K562 (cell line): ENCODE measurements around the gene SLC30A10. TPM values are rescaled to one million over a fixed set of nuclear protein-coding genes. Genes with fewer than 3 reads are reported as not detected.

Experiments
- ATAC-seq: fragments of 200-7000 bp; cut with Tn5 transposase; 3 replicates; pipeline ENCODE4 v1.9.1; 2020; ENCODE audit warnings: moderate library complexity
- BruUV-seq: library from RNA; stranded (reverse); fragments of 400-500 nt; replicated peaks from 2 replicates; lab custom pipeline; 2021; lab: Mats Ljungman, UMichigan
- CTCF ChIA-PET: fragments of 300-600 bp; formaldehyde crosslinking; extraction: SDS; loops from one replicate; lab custom pipeline; 2021; ENCODE audit warnings: low intra/inter-chr PET ratio; lab: Yijun Ruan, JAX
- POLR2A ChIA-PET: fragments of 300-600, 350-650 bp; sonication (Branson Sonifier 250); formaldehyde crosslinking; extraction: SDS; loops from one replicate; lab custom pipeline; 2021; ENCODE audit warnings: antibody characterized with exemption, inconsistent platforms; lab: Yijun Ruan, JAX
- DNase-seq, 4 experiments: peaks; one replicate each; pipeline versions ENCODE4 v3.0.0 to v3.0.0-alpha.2; 2011 to 2018; ENCODE audit warnings: low spot score in 3 of 4, mixed read lengths in 3 of 4; ENCODE audit errors: extremely low read depth in 1 of 4
- FAIRE-seq: peaks from 2 replicates; lab custom pipeline; 2011; peaks lifted over from hg19 to GRCh38; lab: Jason Lieb, UNC
- H2AFZ ChIP-seq: 2 replicates; pipeline ENCODE4 v1.6.0; 2011; ENCODE audit warnings: low read depth, low read length, control low read depth, inconsistent platforms
- H3K27ac ChIP-seq: fragments of 200-600 bp; 3 replicates; pipeline ENCODE4 v1.8.0; 2011; ENCODE audit warnings: low read depth, mild to moderate bottlenecking, control low read depth, inconsistent platforms, low read length, moderate library complexity, mixed read lengths; ENCODE audit errors: extremely low read depth
- H3K27me3 ChIP-seq, 2 experiments: fragments of 300-600 bp in 1 of 2; 2 replicates in 1 of 2; 3 replicates in 1 of 2; pipeline versions ENCODE4 v1.6.0 to v1.8.0; 2011; ENCODE audit warnings: inconsistent platforms in 2 of 2, low read length in 2 of 2, mild to moderate bottlenecking in 1 of 2, mixed read lengths in 1 of 2, moderate library complexity in 1 of 2; ENCODE audit not compliant: control insufficient read depth in 2 of 2, insufficient read depth in 2 of 2
- H3K36me3 ChIP-seq: fragments of 300-600 bp; 3 replicates; pipeline ENCODE4 v1.8.0; 2011; ENCODE audit warnings: mild to moderate bottlenecking, low read length, inconsistent platforms; ENCODE audit not compliant: control insufficient read depth, insufficient read depth
- H3K4me1 ChIP-seq, 2 experiments: fragments of 200-600 bp in 1 of 2; replicated peaks in 1 of 2; 2 replicates in 1 of 2; 3 replicates in 1 of 2; pipeline versions ENCODE4 v1.5.1 to v1.8.0; 2011; ENCODE audit warnings: inconsistent platforms in 2 of 2, low read length in 2 of 2, mild to moderate bottlenecking in 1 of 2, mixed read lengths in 1 of 2, moderate library complexity in 1 of 2; ENCODE audit not compliant: control insufficient read depth in 2 of 2, insufficient read depth in 2 of 2
- H3K4me2 ChIP-seq: 2 replicates; pipeline ENCODE4 v1.6.1; 2011; ENCODE audit warnings: low read length, control low read depth, inconsistent platforms, mixed read lengths; ENCODE audit not compliant: insufficient read depth
- H3K4me3 ChIP-seq: fragments of 200-600 bp; sonication (generic), shearing (Covaris generic); 2 replicates; pipeline ENCODE4 v1.5.1; 2016; ENCODE audit warnings: control low read depth, inconsistent platforms
- H3K79me2 ChIP-seq: fragments of 200-600 bp; 3 replicates; pipeline ENCODE4 v1.8.0; 2011; ENCODE audit warnings: low read length, inconsistent platforms; ENCODE audit not compliant: control insufficient read depth, insufficient read depth
- H3K9ac ChIP-seq, 2 experiments: 2 replicates each; pipeline versions ENCODE4 v1.6.0 to v1.6.1; 2011; ENCODE audit warnings: low read depth in 2 of 2, low read length in 2 of 2, control low read depth in 1 of 2, inconsistent platforms in 1 of 2, mild to moderate bottlenecking in 1 of 2, mixed read lengths in 1 of 2; ENCODE audit not compliant: insufficient read depth in 1 of 2
- H3K9me1 ChIP-seq: one replicate; pipeline ENCODE4 v1.6.0; 2011; ENCODE audit warnings: inconsistent platforms, mild to moderate bottlenecking, low read length, moderate library complexity; ENCODE audit not compliant: control insufficient read depth, insufficient read depth
- H3K9me3 ChIP-seq: replicated peaks from 2 replicates; pipeline ENCODE4 v1.5.1; 2011; ENCODE audit warnings: low read depth, low read length, inconsistent platforms; ENCODE audit not compliant: control insufficient read depth, insufficient read depth
- H4K20me1 ChIP-seq: replicated peaks from 2 replicates; pipeline ENCODE4 v1.6.1; 2011; ENCODE audit warnings: low read length, inconsistent platforms, mixed read lengths; ENCODE audit not compliant: control insufficient read depth, insufficient read depth
- MEIS2 ChIP-seq: fragments of 450-650 bp; IDR thresholded peaks from 2 replicates; pipeline ENCODE4 v1.6.1; 2014; ENCODE audit warnings: mild to moderate bottlenecking; ENCODE audit not compliant: partially characterized antibody
- TGIF2 ChIP-seq: sonication (generic); formaldehyde crosslinking; IDR thresholded peaks from 2 replicates; pipeline ENCODE4 v1.8.1; 2022; ENCODE audit warnings: mild to moderate bottlenecking, missing genetic modification reagents, moderate library complexity
- WGBS: fragments of 100-300 bp; shearing (Covaris generic); methylation state at CpG from one replicate; pipeline ENCODE4 v1.1.6; 2016; ENCODE audit warnings: low coverage, mixed read lengths; ENCODE audit not compliant: insufficient coverage; ENCODE audit errors: missing lambda C conversion rate; 5-methylcytosine and 5-hydroxymethylcytosine counted together
- in situ Hi-C: fragments of 300-500 bp; cut with MboI; formaldehyde crosslinking; loops from 4 replicates; pipeline ENCODE4 v1.15.0; 2018; ENCODE audit warnings: inconsistent platforms, mixed read lengths
- intact Hi-C: fragments of 100-400 bp; cut with micrococcal nuclease; formaldehyde crosslinking; loops from 2 replicates; pipeline ENCODE4 v1.14.2; 2022
- polyA plus RNA-seq, 8 experiments: library from polyadenylated mRNA; depleted of rRNA in 4 of 8; stranded (reverse) in 5 of 8; unstranded in 3 of 8; fragments of >200 nt; fragmentation: Nextera tagmentation in 2 of 8; fragmentation: Illumina TruSeq in 1 of 8; extraction: Ambion mirVana in 2 of 8; extraction: Trizol in 1 of 8; gene quantifications; 2 replicates each; pipeline versions ENCODE4 v1.2.1 to v1.2.3, GENCODE V29; 2011 to 2014; ENCODE audit warnings: inconsistent platforms in 1 of 8, missing spikeins in 1 of 8
- total RNA-seq, 7 experiments: library from RNA; depleted of rRNA in 6 of 7; stranded (reverse); fragments of >200 nt in 6 of 7; fragmentation: Illumina TruSeq in 2 of 7; extraction: Trizol in 2 of 7; gene quantifications; 2 replicates each; pipeline versions ENCODE4 v1.2.1 to v1.2.3, GENCODE V29; 2011 to 2021; ENCODE audit warnings: low replicate concordance in 1 of 7
- TF ChIP-seq, protein P1 (sequence below): fragments of 450-650 bp; formaldehyde crosslinking; IDR thresholded peaks from 2 replicates; pipeline ENCODE4 v1.4.0; 2020; ENCODE audit warnings: mild to moderate bottlenecking
- TF ChIP-seq, protein P2 (sequence below): sonication (generic); formaldehyde crosslinking; IDR thresholded peaks from 2 replicates; pipeline ENCODE4 v1.9.0; 2022; ENCODE audit warnings: mild to moderate bottlenecking, missing genetic modification reagents
- TF ChIP-seq, protein P3 (sequence below): fragments of 450-650 bp; IDR thresholded peaks from 2 replicates; pipeline ENCODE4 v1.6.1; 2016

Gene SLC30A10
- total and polyA plus RNA-seq, 9 of the 15 experiments (the other 6 are each of a cell fraction or from before 2014, with no cell fraction given), result 2.6 to 11.3 (median 7.1) TPM

DNA sequence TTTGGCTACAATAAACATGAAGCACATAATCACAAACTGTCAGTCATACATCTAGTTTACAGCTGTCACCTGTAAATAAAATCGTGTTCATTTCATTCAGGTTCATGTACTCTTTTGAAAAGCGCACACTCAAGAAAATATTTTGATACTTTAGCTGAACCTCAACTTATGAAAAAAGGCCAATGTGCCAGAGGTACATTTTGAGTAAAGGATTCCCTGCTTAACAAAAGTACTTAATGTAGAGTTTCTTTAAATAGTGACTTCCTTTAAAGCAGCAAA, 37.7 kb upstream of the SLC30A10 start:
- ATAC-seq, result no peak

More for the DNA sequence above, 37.7 kb upstream of the SLC30A10 start:
- Histone ChIP-seq H3K4me1 (peaks cover 0 to 21% of the 10 kb centered on the region in 2 experiments; a peak in 3 of 5 replicates), H3K27ac (no peak overlapping the region), H3K4me3 (no peak overlapping the region), H3K79me2 (no peaks in the 10 kb centered on the region), H3K4me2 (peak overlapping the region; percentile 24; the same call in 1 of the 2 replicates), H3K9me1 (no peaks in the 10 kb centered on the region), H4K20me1 (no peaks in the 10 kb centered on the region), H2AFZ (peak overlapping the region; percentile 56), H3K9me3 (no peaks in the 10 kb centered on the region), H3K9ac (no peak overlapping the region), H3K27me3 (no peaks in the 10 kb centered on the region), H3K36me3 (peaks cover 36% of the 10 kb centered on the region)
- CTCF ChIA-PET, result no interaction called here
- in situ Hi-C loops, result loop anchor here (10.0 kb wide), 1 partner anchor 91 kb away; no protein-coding TSS in a partner anchor
- DNase-seq (no peak), FAIRE-seq (peak; percentile 49)
- TF ChIP-seq, protein P1, sequence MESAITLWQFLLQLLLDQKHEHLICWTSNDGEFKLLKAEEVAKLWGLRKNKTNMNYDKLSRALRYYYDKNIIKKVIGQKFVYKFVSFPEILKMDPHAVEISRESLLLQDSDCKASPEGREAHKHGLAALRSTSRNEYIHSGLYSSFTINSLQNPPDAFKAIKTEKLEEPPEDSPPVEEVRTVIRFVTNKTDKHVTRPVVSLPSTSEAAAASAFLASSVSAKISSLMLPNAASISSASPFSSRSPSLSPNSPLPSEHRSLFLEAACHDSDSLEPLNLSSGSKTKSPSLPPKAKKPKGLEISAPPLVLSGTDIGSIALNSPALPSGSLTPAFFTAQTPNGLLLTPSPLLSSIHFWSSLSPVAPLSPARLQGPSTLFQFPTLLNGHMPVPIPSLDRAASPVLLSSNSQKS, result peak; percentile 74; the same call in 1 of the 2 replicates
- peak; percentile 5 for TF ChIP-seq MEIS2
- TF ChIP-seq, protein P2, sequence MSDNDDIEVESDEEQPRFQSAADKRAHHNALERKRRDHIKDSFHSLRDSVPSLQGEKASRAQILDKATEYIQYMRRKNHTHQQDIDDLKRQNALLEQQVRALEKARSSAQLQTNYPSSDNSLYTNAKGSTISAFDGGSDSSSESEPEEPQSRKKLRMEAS (CRISPR knock-in tag), result no peak
- TF ChIP-seq, protein P3, sequence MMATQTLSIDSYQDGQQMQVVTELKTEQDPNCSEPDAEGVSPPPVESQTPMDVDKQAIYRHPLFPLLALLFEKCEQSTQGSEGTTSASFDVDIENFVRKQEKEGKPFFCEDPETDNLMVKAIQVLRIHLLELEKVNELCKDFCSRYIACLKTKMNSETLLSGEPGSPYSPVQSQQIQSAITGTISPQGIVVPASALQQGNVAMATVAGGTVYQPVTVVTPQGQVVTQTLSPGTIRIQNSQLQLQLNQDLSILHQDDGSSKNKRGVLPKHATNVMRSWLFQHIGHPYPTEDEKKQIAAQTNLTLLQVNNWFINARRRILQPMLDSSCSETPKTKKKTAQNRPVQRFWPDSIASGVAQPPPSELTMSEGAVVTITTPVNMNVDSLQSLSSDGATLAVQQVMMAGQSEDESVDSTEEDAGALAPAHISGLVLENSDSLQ, result peak; percentile 71
- no peak for TF ChIP-seq TGIF2
- WGBS, result 57% methylated on average over 2 of the region's 2 CpGs
- POLR2A ChIA-PET, result interaction anchor here (0.5 to 1.5 kb wide), 6 partner anchors 10 to 46 kb away, joined by 3 to 6 read pairs (median 4); no protein-coding TSS in a partner anchor
- no TSS peak for BruUV-seq
- intact Hi-C loops, result loop anchor here (2.0 to 5.0 kb wide), 2 partner anchors 59 to 129 kb away; no protein-coding TSS in a partner anchor
